Ovary (tissue), 9 donors: ENCODE results near the gene RAC3. TPM values are rescaled to one million over a fixed set of nuclear protein-coding genes. Genes with fewer than 3 reads are reported as not detected.
A peak's percentile ranks its signal among the peaks of the same experiment; 100 is the strongest.

Source experiments
- DNase-seq, 5 donors: peaks; one replicate each; pipeline ENCODE4 v3.0.0-alpha.2; 2019 to 2020
- H3K27ac ChIP-seq, 2 donors: fragments of 200-600 bp; one replicate each; pipeline versions ENCODE4 v1.5.1 to v1.8.0; 2019 to 2022
- H3K27me3 ChIP-seq: fragments of 200-600 bp; one replicate; pipeline ENCODE4 v1.8.0; 2022
- H3K36me3 ChIP-seq: fragments of 200-600 bp; sonication (generic); one replicate; pipeline ENCODE4 v1.5.1; 2019
- H3K4me1 ChIP-seq: one replicate; pipeline ENCODE4 v1.8.1; 2013; ENCODE audit warnings: mild to moderate bottlenecking, moderate library complexity; ENCODE audit not compliant: insufficient read depth
- H3K4me3 ChIP-seq: fragments of 200-600 bp; sonication (generic); one replicate; pipeline ENCODE4 v1.5.1; 2017
- H3K9me3 ChIP-seq, 2 donors: fragments of 200-600 bp in 1 of 2; sonication (generic) in 1 of 2; one replicate each; pipeline versions ENCODE4 v1.5.1 to v1.8.1; 2013 to 2019; ENCODE audit warnings: mild to moderate bottlenecking in 1 of 2, moderate library complexity in 1 of 2
- CTCF ChIP-seq, 3 donors: fragments of 450-650 bp in 2 of 3; fragments of 200-600 bp in 1 of 3; IDR thresholded peaks; one replicate each; pipeline versions ENCODE4 v1.5.1 to v1.8.0; 2016 to 2022; ENCODE audit warnings: antibody characterized with exemption in 3 of 3, mild to moderate bottlenecking in 1 of 3
- EP300 ChIP-seq: sonication (generic); formaldehyde crosslinking; IDR thresholded peaks from one replicate; pipeline ENCODE4 v1.6.1; 2017; ENCODE audit warnings: antibody characterized with exemption
- POLR2A ChIP-seq: fragments of 450-650 bp; IDR thresholded peaks from one replicate; pipeline ENCODE4 v1.6.1; 2017; ENCODE audit warnings: antibody characterized with exemption, mild to moderate bottlenecking, moderate library complexity
- WGBS, 3 donors: extraction: QIAGEN DNeasy Blood & Tissue Kit in 1 of 3; methylation state at CpG; one replicate each; pipeline versions ENCODE4 v1.1.5 to v1.1.7; 2013 to 2017; 5-methylcytosine and 5-hydroxymethylcytosine counted together
- intact Hi-C, 4 donors: fragments of 100-400 bp; cut with DNase I; formaldehyde crosslinking; loops; one replicate each; pipeline versions ENCODE4 v1.11.0 to v1.15.1; 2022 to 2023
- polyA plus RNA-seq, 2 donors: library from polyadenylated mRNA; stranded (reverse); fragments of 200-250 nt in 1 of 2; fragments of 350-450 nt in 1 of 2; fragmentation: Illumina TruSeq in 1 of 2; extraction: RNeasy Lipid Tissue Mini Kit (QIAGEN cat#74804) in 1 of 2; gene quantifications; one replicate each; pipeline ENCODE4 v1.2.3, GENCODE V29; 2013 to 2014
- total RNA-seq, 7 donors: library from RNA; depleted of rRNA in 2 of 7; stranded (reverse); fragments of >200 nt in 2 of 7; fragmentation: NEBNext Ultra II Directional in 3 of 7; extraction: Animal tissue kit (Norgen Biotek cat#: 25700) in 3 of 7; gene quantifications; one replicate each; pipeline versions ENCODE4 v1.1.0 to v1.2.4, GENCODE V29; 2016 to 2023
- donor health status: DM: no; HTN: no; CAD: no; lungs with moderate emphysema.
- donor health status: DM: no; HTN: no; CAD: no.
- donor health status: Bipolar disorder and iron deficiency.
- donor health status: DM: yes; HTN: yes; CAD: no.
- donor health status: DM: no; HTN: no; CAD: no.
- donor health status: DM: yes; HTN: yes; CAD: no.

The RAC3 gene
- total and polyA plus RNA-seq, 9 donors: 0.40 to 7.8 (median 3.3) TPM

- intact Hi-C loops: no loop called here
- WGBS, 3 donors: 77 to 83% (median 77%) methylated on average over 9 of the region's 9 CpGs
- no peak for TF ChIP-seq CTCF (IDR thresholded peaks at IDR 0.05)
- TF ChIP-seq POLR2A: no peak
- TF ChIP-seq EP300: no peak
Measured at GRCh38 chr17:82073446-82073845, 42.0 kb downstream of the RAC3 start.

GRCh38 chr17:82076018-82076784 is 44.7 kb downstream of the RAC3 start:
- no peaks in the 10 kb centered on the region for H3K9me3 ChIP-seq
- H3K4me1 ChIP-seq: peaks cover 2% of the 10 kb centered on the region
- no peak overlapping the region for H3K4me3 ChIP-seq
- intact Hi-C loops: no loop called here
- no peaks in the 10 kb centered on the region for H3K36me3 ChIP-seq
- no peak for DNase-seq
- H3K27me3 ChIP-seq: no peaks in the 10 kb centered on the region
- TF ChIP-seq POLR2A (no peak), CTCF (IDR thresholded peaks at IDR 0.05) (no peak), EP300 (no peak)
- WGBS, 3 donors: 82 to 86% (median 83%) methylated on average over 25 of the region's 25 CpGs
- no peak overlapping the region for H3K27ac ChIP-seq

More at GRCh38 chr17:82073446-82073845, 42.0 kb downstream of the RAC3 start:
- H3K36me3 ChIP-seq: no peaks in the 10 kb centered on the region
- H3K9me3 ChIP-seq: no peaks in the 10 kb centered on the region
- no peak overlapping the region for H3K4me3 ChIP-seq
- peaks cover 2% of the 10 kb centered on the region for H3K4me1 ChIP-seq
- no peaks in the 10 kb centered on the region for H3K27me3 ChIP-seq
- no peak overlapping the region for H3K27ac ChIP-seq
- DNase-seq: no peak

DNA sequence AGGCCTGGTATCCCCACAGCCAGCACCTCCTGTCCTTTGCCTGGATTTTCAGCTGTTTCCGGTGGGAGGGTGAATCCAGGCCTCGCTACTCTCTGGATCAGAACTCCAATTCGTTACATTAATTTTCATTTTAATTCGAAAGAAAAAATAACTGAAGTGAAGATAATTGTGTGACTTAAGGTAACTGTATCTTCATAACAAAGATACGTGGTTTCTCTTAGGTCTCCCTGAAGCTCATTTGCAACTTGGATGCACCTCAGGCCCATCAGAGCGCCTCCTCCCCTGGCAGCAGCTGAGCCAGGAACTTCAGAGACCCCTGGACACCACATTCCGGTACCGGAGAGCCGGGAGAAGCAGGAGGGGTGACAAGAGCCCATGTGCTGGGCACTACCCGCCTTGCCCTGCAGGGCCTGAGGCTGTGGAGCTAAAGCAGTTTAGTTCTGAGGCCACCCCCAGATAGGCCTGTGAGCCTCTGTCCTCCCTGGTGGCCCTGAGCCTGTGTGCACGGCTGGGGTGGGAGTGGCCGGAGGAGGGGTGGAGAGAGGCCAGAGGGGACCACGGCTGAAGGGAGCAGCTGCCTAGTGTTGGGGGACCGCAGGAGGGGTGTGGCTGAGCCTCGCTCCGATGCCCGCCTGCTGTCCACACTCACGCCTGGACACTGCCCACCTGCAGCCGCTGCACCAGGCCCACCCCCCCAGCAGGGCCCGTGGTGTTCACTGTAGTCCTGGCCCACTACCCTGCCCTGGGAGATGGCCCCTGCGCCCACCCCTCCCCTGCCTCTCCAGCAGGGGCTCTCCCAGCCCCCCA is 45.5 kb downstream of the RAC3 start:
- TF ChIP-seq EP300 (no peak), POLR2A (no peak), CTCF (IDR thresholded peaks at IDR 0.05) (no peak)
- 60 to 64% (median 64%) methylated on average over 18 to 21 of the region's 21 CpGs for WGBS, 3 donors
- Histone ChIP-seq H3K27me3 (no peaks in the 10 kb centered on the region), H3K9me3 (no peaks in the 10 kb centered on the region), H3K27ac (no peak overlapping the region), H3K4me1 (peaks cover 2% of the 10 kb centered on the region), H3K4me3 (no peak overlapping the region), H3K36me3 (no peaks in the 10 kb centered on the region)
- intact Hi-C loops: no loop called here
- no peak for DNase-seq

DNA sequence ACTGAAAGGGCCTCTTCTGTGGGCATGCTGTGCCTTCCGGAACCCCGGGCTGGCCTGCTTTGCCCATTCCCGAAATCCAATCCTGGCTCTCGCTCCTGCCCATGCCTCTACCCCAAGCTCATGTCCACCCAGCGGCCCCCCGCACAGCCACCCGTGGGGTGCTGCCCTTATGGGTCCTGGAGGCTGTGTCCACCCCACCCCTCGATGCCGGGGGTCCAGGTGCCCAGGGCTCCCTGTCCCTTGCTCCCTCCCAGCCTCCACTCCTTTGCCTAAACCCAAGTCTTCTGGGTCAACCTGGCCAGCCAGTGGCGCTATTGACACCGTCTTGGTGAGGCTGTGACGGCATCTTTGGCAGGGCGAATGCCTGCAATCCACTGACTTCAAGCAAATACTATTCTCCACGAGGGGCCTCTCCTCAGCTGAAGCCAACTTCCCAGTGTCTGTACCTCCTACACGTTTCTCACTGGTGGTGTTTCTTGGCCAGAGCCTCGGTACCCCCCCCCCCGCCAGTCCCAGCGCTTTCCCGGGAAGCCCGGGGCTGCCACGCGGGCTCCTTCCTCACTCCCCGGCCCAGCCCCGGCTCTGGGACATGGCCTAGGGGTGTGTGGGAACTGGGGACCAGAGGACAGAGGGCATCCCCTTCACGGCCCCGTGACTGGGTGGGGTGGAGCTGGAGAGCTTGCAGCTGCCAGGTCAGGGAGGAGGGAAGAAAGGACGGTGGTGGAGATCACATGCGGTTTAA is 46.3 kb downstream of the RAC3 start:
- Histone ChIP-seq H3K9me3 (no peaks in the 10 kb centered on the region), H3K4me1 (peaks cover 2% of the 10 kb centered on the region), H3K36me3 (no peaks in the 10 kb centered on the region), H3K27ac (no peak overlapping the region), H3K4me3 (no peak overlapping the region), H3K27me3 (no peaks in the 10 kb centered on the region)
- peak in 4 of 5 donors; percentile 59 to 74 (median 62) for DNase-seq
- TF ChIP-seq POLR2A (no peak), CTCF (IDR thresholded peaks at IDR 0.05) (no peak), EP300 (no peak)
- 33 to 43% (median 33%) methylated on average over 27 to 28 of the region's 28 CpGs for WGBS, 3 donors
- intact Hi-C loops: no loop called here
